Occipital lobe (tissue), 2 donors: ENCODE measurements around the gene MMD2. TPM values are rescaled to one million over a fixed set of nuclear protein-coding genes. Genes with fewer than 3 reads are reported as not detected.
"Not testable (repeated sequence)": the region's sequence is repeated elsewhere in the genome, so short reads cannot be mapped to it uniquely, and the experiment has no call there.

Experiments used
- DNase-seq: peaks from one replicate; lab custom pipeline; 2025; lab: John Stamatoyannopoulos, UW
- total RNA-seq: library from RNA; depleted of rRNA; stranded (reverse); fragments of >200 nt; gene quantifications from one replicate; pipeline ENCODE4 v1.2.3, GENCODE V29; 2014

Gene MMD2
- total RNA-seq, 1 donor from 2014 or later, result 0.94 TPM

- no peak for DNase-seq
These were observed 64.5 kb downstream of the MMD2 start for GRCh38 chr7:4894482-4894881.

- DNase-seq, result no peak
These were observed 65.0 kb downstream of the MMD2 start for GRCh38 chr7:4893929-4894475.

DNA sequence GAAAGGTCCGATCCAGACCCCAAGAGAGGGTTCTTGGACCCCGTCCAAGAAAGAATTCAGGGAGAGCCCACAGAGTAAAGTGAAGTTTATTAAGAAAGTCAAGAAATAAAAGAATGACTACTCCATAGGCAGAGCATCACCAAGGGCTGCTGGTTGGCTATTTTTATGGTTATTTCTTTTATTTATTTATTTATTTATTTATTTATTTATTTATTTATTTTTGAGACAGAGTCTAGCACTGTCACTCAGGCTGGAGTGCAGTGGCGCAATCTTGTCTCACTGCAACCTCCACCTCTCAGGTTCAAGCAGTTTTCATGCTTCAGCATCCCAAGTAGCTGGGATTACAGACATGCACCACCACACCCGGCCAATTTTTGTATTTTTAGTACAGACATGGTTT lies 65.8 kb downstream of the MMD2 start:
- DNase-seq, result not testable (repeated sequence)

DNA sequence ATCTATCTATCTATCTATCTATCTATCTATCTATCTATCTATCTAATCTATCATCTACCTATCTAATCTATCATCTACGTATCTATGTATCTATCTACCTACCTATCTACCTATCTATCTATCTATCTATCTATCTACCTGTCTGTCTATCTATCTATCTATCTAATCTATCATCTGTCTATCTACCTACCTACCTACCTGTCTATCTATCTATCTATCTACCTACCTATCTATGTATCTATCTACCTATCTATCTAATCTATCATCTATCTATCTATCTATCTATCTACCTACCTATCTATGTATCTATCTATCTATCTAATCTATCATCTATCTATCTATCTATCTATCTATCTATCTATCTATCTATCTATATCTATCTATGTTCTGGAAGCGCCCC lies 67.5 kb downstream of the MMD2 start:
- not testable (repeated sequence) for DNase-seq

DNA sequence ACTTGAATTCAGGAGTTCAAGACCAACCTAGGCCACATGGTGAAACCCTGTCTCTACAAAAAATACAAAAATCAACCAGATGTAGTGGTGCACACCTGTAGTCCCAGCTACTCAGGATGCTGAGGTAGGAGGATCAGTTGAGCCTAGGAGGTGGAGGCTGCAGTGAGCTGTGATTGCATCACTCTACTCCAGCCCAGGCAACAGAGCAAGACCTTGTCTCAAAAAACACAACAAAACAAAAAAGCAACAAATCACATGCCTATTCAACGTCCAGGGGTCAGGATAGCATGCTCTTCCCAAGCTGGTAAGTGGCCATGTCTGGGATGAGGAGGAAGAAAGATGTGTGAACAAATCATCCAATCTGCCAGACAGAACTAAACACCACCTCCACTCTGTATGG lies 69.3 kb downstream of the MMD2 start:
- DNase-seq, result no peak

GRCh38 chr7:4888161-4888560 lies 70.8 kb downstream of the MMD2 start:
- no peak for DNase-seq

GRCh38 chr7:4886671-4887070 lies 72.3 kb downstream of the MMD2 start:
- no peak for DNase-seq

GRCh38 chr7:4885317-4885807 lies 73.6 kb downstream of the MMD2 start:
- DNase-seq, result no peak

DNA sequence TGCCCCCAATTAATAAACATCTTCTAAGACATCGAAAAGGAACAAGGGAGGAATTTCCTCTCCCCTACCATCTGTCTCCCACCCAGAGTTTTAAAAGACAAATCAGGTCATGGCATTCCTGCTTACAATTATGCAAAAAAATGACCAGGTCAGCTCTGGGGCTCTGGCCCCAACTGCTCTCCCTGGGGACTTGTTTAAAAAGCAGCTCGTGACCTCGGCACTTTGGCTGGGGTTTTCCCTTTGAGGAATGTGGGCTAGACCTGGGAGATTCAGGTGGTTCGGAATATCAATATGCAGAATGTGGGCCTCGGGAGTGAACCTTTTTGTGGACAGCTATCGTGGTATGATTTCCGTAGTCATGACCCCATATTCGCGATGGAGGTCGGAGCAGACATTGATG lies 74.8 kb downstream of the MMD2 start:
- no peak for DNase-seq

- peak; percentile 88 for DNase-seq
These were observed 75.4 kb downstream of the MMD2 start, which contains the start of gene RADIL for GRCh38 chr7:4883372-4884144. Gene RADIL (minus strand): TSS chr7:4883716. CDS start chr7:4878139, 5,577 bp downstream.

GRCh38 chr7:4883033-4883371 lies 76.0 kb downstream of the MMD2 start:
- DNase-seq, result no peak

- DNase-seq, result peak; percentile 18
These were observed 76.6 kb downstream of the MMD2 start for GRCh38 chr7:4882169-4883032.

- DNase-seq, result no peak
These were observed 78.8 kb downstream of the MMD2 start for GRCh38 chr7:4880218-4880617.

DNA sequence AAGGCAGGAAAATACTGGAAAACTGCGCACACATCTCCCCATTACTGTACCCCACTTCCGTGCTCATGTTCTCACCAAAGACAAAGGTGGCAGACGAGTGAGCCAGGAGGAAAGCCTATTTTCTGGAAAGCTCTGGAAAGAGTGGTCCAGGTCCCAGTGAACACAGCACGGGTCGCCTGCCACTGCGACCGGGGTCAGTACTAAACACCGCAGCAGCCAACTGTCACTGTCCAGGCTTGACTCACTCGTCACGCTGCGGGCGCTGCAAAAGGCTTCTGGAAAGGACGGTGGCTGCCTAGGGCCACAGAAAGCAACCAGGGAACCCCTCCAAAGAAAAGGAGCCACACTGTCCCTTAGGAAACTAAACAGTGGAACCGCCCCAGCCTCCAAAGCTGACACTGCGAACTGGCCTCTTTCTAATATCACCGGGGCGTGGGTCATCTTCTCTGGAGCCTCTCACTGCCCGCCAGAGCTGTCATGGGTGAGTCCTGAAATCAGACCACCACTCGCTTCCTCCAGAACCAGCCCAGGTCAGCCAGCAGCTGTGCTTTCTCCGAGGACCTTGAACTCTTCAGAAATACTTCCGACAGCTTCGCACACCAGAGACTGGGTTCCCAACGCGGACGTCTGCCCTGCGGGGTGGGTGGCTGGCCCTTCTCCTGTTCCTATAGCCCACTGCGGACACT lies 79.4 kb downstream of the MMD2 start:
- DNase-seq, result no peak

DNA sequence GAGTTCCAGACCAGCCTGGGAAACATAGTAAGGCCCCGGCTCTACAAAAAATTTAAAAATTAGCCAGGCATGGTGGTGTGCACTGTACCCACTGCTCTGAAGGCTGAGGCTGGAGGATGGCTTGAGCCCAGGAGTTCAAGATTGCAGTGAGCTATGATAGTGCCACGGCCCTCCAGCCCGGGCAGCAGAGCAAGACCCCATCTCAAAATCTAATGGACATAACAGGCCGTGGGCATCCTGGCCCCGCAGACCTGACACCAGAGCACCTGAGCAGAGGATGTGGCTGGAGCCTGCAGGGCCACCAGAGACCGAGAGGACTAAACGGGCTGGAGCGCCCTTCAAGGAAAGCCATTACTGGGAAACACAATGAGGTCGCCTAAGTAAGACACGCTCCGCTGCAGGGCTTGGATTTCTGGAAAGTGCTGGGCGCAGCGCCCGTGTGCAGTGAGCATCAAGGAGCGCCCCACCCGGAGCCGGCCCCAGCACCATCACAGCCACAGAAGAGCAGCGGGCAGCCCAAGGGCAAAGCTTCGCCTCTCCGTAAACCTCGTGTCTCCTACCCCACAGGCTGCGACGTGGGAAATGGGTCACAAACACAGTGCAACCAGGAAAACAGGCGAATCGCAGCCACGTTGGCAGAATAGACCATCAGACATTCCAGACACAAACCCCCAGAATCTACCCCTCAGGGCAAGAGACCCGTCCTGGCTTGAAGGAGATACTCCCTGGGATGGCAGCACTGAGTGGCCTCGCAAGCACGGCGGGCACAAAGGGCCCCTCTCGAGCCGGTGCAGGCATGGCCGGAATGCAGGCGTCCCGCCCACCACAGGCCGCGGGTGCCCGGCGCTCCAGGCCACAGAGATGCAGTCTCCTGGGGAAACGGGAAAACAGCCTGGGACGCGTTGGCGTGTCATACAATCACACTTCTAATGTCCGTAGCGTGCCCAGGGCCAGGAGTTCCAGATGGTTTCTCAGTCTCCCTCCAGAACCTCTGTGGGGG lies 80.4 kb downstream of the MMD2 start:
- DNase-seq, result no peak

DNA sequence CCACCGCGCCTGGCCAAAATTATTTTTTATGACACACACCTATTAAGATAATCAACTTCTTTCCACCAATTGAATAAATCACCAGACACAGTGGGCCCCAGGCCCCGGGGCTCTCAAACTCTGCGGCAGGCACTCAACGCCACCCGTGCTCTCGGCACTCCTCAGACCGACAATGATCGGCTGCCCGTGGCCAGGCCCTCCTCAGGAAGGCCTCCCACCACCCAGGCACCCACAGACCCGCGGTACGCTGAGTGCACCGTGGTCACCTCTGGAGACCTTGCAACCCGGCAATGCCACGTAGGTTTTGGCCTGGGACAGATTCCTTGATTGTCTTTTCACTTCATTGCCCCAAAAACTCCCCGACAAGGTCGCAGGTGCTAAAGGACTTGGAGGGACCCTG lies 82.4 kb downstream of the MMD2 start:
- DNase-seq, result no peak

- DNase-seq, result no peak
These were observed 83.6 kb downstream of the MMD2 start for GRCh38 chr7:4875391-4875790.

- no peak for DNase-seq
These were observed 85.7 kb downstream of the MMD2 start for GRCh38 chr7:4873071-4873944.

GRCh38 chr7:4871930-4872675 lies 86.9 kb downstream of the MMD2 start:
- DNase-seq, result no peak
